ENCODE measurements around the gene ITGAD.
"Not testable (repeated sequence)": the region's sequence is repeated elsewhere in the genome, so short reads cannot be mapped to it uniquely, and the experiment has no call there.

ITGAD gene

GRCh38 chr16:31428638-31429247 is 35.6 kb downstream of the ITGAD start:
- Mint-ChIP-seq H3K27ac (no peak overlapping the region), H3K9me3 (no peaks in the 10 kb centered on the region), H3K27me3 (peaks cover 28% of the 10 kb centered on the region)

GRCh38 chr16:31429314-31429713 is 36.2 kb downstream of the ITGAD start:
- ATAC-seq (no peak), DNase-seq (no peak)
- Mint-ChIP-seq H3K9me3 (no peaks in the 10 kb centered on the region), H3K27ac (no peak overlapping the region), H3K27me3 (peaks cover 23% of the 10 kb centered on the region), H3K4me1 (peaks cover 33% of the 10 kb centered on the region), H3K4me3 (no peak overlapping the region)

More at GRCh38 chr16:31428638-31429247, 35.6 kb downstream of the ITGAD start:
- Mint-ChIP-seq H3K4me3 (no peak overlapping the region), H3K4me1 (peaks cover 37% of the 10 kb centered on the region)
- ATAC-seq (no peak), DNase-seq (no peak)

GRCh38 chr16:31429796-31430195 is 36.7 kb downstream of the ITGAD start:
- peaks cover 33% of the 10 kb centered on the region for H3K4me1 Mint-ChIP-seq
- no peak for DNase-seq
- peaks cover 18% of the 10 kb centered on the region for H3K27me3 Mint-ChIP-seq
- no peak overlapping the region for H3K27ac Mint-ChIP-seq
- H3K9me3 Mint-ChIP-seq: no peaks in the 10 kb centered on the region
- no peak overlapping the region for H3K4me3 Mint-ChIP-seq
- no peak for ATAC-seq

- ATAC-seq (peak; percentile 64), DNase-seq (no peak)
- Mint-ChIP-seq H3K4me1 (peaks cover 33% of the 10 kb centered on the region), H3K9me3 (no peaks in the 10 kb centered on the region), H3K4me3 (no peak overlapping the region), H3K27me3 (peaks cover 11% of the 10 kb centered on the region), H3K27ac (no peak overlapping the region)
Observed at GRCh38 chr16:31430380-31431052, 37.4 kb downstream of the ITGAD start.

GRCh38 chr16:31435341-31436220 is 42.4 kb downstream of the ITGAD start:
- no peaks in the 10 kb centered on the region for H3K27me3 Mint-ChIP-seq
- H3K27ac Mint-ChIP-seq: peak overlapping the region in 1 of 2 donors; percentile 22
- no peaks in the 10 kb centered on the region for H3K9me3 Mint-ChIP-seq

GRCh38 chr16:31436221-31437045 is 43.3 kb downstream of the ITGAD start:
- Mint-ChIP-seq H3K9me3 (no peaks in the 10 kb centered on the region), H3K27me3 (no peaks in the 10 kb centered on the region), H3K4me1 (peaks cover 16% of the 10 kb centered on the region), H3K27ac (peak overlapping the region in 1 of 2 donors; percentile 19), H3K4me3 (no peak overlapping the region)
- ATAC-seq (no peak), DNase-seq (no peak)

More at GRCh38 chr16:31435341-31436220, 42.4 kb downstream of the ITGAD start:
- DNase-seq (no peak), ATAC-seq (no peak)
- Mint-ChIP-seq H3K4me3 (no peak overlapping the region), H3K4me1 (peaks cover 25% of the 10 kb centered on the region)

DNA sequence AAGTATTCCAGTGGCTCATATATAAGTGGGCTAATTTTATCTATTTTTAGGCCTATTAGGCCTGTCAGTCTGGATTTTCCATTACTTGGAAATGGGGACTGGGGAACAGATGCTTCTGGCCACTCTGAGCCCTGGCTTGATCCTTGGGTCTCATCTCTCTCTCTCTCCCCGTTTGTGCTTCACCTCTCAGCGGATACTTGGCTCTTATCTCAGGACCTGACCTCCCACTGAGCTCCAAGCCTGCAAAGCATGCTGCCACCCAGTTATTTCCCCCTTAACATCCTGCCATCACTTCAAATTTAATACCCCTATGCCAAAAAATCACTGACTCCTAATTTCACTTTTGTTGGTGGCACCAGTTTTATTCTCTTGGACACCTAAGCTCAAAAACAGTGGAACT is 45.3 kb downstream of the ITGAD start:
- Mint-ChIP-seq H3K4me3 (no peak overlapping the region), H3K27ac (no peak overlapping the region), H3K27me3 (peaks cover 7% of the 10 kb centered on the region), H3K9me3 (no peaks in the 10 kb centered on the region), H3K4me1 (peaks cover 27% of the 10 kb centered on the region)
- ATAC-seq: no peak
- DNase-seq: no peak

- not testable (repeated sequence) for H3K4me3 Mint-ChIP-seq, H3K9me3 Mint-ChIP-seq, ATAC-seq, DNase-seq, H3K27me3 Mint-ChIP-seq
- H3K27ac Mint-ChIP-seq: peak overlapping the region in 1 of 2 donors; percentile 47
- H3K4me1 Mint-ChIP-seq: peaks cover 27% of the 10 kb centered on the region
Observed at GRCh38 chr16:31439023-31439422, 45.9 kb downstream of the ITGAD start.

GRCh38 chr16:31439519-31439918 is 46.4 kb downstream of the ITGAD start:
- DNase-seq: no peak
- Mint-ChIP-seq H3K9me3 (no peaks in the 10 kb centered on the region), H3K4me1 (peaks cover 27% of the 10 kb centered on the region), H3K4me3 (no peak overlapping the region), H3K27ac (peak overlapping the region in 1 of 2 donors; percentile 47), H3K27me3 (peaks cover 7% of the 10 kb centered on the region)
- no peak for ATAC-seq

- Mint-ChIP-seq H3K27me3 (peaks cover 7% of the 10 kb centered on the region), H3K4me3 (no peak overlapping the region), H3K27ac (no peak overlapping the region), H3K9me3 (peaks cover 0 to 1% of the 10 kb centered on the region in 2 donors), H3K4me1 (peaks cover 28% of the 10 kb centered on the region)
- no peak for ATAC-seq
- DNase-seq: no peak
Observed at GRCh38 chr16:31440516-31441184, 47.5 kb downstream of the ITGAD start.

DNA sequence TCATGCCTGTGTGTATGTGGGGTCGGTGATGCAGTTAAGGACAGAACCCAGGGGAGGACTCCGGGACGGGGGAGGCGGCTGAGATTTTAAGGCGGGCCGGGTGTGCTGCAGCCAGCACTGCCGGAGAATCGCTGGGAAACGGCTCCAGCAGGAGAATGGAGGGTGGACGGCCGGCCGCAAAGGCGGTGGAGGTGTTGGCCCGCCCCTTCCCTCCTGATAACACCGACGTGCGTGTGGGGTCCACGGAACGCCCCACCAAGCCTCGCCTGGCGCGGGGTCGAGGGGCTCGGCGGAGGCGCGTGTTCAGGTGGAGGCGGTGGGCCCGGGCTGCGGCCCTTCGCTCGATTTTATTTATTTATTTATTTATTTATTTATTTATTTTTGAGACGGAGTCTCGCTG is 48.8 kb downstream of the ITGAD start:
- ATAC-seq (no peak), DNase-seq (no peak)
- Mint-ChIP-seq H3K9me3 (peaks cover 0 to 7% of the 10 kb centered on the region in 2 donors), H3K4me1 (peaks cover 34% of the 10 kb centered on the region), H3K4me3 (peak overlapping the region; percentile 82), H3K27ac (peak overlapping the region in 1 of 2 donors; percentile 79), H3K27me3 (peaks cover 7% of the 10 kb centered on the region)

- H3K27ac Mint-ChIP-seq: peak overlapping the region in 1 of 2 donors; percentile 10
- H3K27me3 Mint-ChIP-seq, ATAC-seq, DNase-seq, H3K9me3 Mint-ChIP-seq, H3K4me3 Mint-ChIP-seq: not testable (repeated sequence)
- peaks cover 22% of the 10 kb centered on the region for H3K4me1 Mint-ChIP-seq
Observed at GRCh38 chr16:31445931-31446330, 52.8 kb downstream of the ITGAD start.

- no peak for DNase-seq
- ATAC-seq: no peak
- no peak overlapping the region for H3K4me3 Mint-ChIP-seq
- peaks cover 0 to under 1% of the 10 kb centered on the region in 2 donors for H3K9me3 Mint-ChIP-seq
- H3K4me1 Mint-ChIP-seq: peaks cover 33% of the 10 kb centered on the region
- H3K27ac Mint-ChIP-seq: no peak overlapping the region
- H3K27me3 Mint-ChIP-seq: no peaks in the 10 kb centered on the region
Observed at GRCh38 chr16:31451201-31451600, 58.1 kb downstream of the ITGAD start.

- H3K9me3 Mint-ChIP-seq: no peaks in the 10 kb centered on the region
- H3K27ac Mint-ChIP-seq: no peak overlapping the region
Observed at GRCh38 chr16:31451681-31452351, 58.7 kb downstream of the ITGAD start.

More at GRCh38 chr16:31451681-31452351, 58.7 kb downstream of the ITGAD start:
- Mint-ChIP-seq H3K4me1 (peaks cover 38% of the 10 kb centered on the region), H3K27me3 (no peaks in the 10 kb centered on the region), H3K4me3 (no peak overlapping the region)
- ATAC-seq (no peak), DNase-seq (no peak)
